GM19043 (cell line): ENCODE data around the gene CYSRT1.

ENCODE experiments used
- ATAC-seq: cut with Tn5 transposase; IDR thresholded peaks from one replicate; pipeline ENCODE4 v1.9.1; 2021; ENCODE audit warnings: low read depth; ENCODE audit not compliant: unreplicated experiment

The CYSRT1 gene, protein sequence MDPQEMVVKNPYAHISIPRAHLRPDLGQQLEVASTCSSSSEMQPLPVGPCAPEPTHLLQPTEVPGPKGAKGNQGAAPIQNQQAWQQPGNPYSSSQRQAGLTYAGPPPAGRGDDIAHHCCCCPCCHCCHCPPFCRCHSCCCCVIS

GRCh38 chr9:137224830-137225694, at the start of gene CYSRT1:
TSS of gene CYSRT1 (plus strand) at chr9:137225174. CDS start at chr9:137225622, 448 bp downstream.
- ATAC-seq = no peak

DNA sequence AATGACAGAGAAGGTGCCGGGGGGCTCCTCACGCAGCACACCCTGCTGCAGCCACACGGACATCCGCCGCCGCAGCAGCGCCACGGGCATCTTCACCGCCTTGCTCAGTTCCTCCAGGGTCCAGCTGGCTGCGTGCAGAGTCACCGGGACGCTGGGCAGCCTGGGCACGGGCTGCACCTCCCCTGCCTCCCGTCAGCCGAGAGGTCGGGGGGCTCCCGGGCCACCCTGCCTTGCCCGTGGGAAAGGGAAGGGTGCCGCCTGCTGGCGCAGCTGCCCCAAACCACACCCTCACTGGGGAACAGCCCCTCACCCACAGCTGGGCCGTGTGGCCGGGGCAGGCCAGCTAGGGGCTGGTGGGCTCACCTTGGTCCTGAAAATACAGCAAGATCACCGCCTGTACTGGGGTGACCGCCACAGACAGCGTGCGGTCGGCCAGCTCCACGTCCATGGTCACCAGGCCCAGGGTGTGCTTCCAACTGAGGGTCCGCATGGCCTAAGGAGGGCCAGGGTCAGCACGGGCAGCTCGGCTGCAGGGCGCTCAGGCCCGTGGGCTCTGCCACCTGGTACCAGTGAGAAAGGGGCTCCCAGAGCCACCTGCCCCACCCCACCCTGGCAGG, 49.5 kb upstream of the CYSRT1 start:
- no peak for ATAC-seq

GRCh38 chr9:137176302-137177182, 48.4 kb upstream of the CYSRT1 start:
- ATAC-seq = no peak

DNA sequence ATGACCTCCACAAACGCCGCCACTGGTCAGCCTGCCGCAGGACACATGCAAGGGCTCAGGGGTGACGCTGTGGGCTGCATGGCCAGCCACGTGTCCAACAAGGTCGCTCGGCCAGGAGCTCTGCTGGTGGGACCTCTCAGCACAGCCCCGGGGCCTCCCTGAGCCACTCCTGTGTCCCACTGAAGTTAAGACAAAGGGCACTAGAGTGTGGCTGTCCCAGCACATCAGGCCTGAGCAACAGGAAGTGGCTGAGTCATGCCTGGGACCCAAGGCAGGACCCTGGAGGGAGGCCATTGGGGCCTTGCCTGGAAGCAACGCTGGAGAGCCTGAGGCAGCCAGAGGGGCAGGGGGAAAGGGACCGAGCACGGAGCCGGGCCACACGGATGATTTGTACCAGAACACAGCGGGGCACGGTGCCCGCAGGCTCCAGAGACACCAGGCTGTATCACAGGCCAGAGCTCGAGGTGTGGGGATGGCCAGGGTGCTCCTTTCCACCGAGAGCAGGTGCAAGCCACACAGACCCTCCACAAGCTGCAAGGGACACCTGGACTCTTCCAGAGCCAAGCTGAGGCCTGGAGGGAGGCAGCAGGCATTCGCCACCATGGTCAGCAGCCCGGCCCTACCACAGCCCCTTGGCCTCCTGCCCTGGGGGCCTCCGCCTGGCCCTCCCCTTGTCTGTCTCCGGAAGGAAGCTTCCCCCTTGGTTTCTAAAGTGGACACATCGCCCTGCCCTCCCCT, 46.6 kb upstream of the CYSRT1 start:
- no peak for ATAC-seq

GRCh38 chr9:137178939-137179630, 45.9 kb upstream of the CYSRT1 start:
- ATAC-seq = no peak

GRCh38 chr9:137179761-137180160, 45.2 kb upstream of the CYSRT1 start:
- ATAC-seq = no peak

- no peak for ATAC-seq
These were observed 44.5 kb upstream of the CYSRT1 start for GRCh38 chr9:137180491-137180890.

DNA sequence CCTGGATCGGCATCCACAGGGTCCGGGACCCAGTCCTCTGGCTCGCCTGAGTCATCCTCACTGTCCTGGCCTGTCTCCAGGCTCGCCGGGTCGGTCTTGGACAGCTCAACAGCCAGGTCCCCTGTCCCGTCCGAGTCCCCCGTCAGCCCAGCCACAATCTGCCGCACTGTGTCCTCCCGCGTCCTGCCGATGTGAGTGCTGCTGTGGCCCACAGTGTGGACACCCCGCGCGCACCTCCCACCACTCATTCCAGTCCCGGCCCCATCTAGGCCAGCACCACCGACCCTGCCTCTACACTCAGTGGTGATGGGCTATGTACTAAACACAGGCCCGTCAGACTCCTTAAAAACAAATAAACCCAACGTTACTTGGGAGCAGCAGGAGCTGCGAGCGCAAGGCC, 43.3 kb upstream of the CYSRT1 start:
- no peak for ATAC-seq

- no peak for ATAC-seq
These were observed 42.1 kb upstream of the CYSRT1 start for GRCh38 chr9:137182836-137183235.

GRCh38 chr9:137183980-137184595, 40.9 kb upstream of the CYSRT1 start:
- ATAC-seq = no peak

DNA sequence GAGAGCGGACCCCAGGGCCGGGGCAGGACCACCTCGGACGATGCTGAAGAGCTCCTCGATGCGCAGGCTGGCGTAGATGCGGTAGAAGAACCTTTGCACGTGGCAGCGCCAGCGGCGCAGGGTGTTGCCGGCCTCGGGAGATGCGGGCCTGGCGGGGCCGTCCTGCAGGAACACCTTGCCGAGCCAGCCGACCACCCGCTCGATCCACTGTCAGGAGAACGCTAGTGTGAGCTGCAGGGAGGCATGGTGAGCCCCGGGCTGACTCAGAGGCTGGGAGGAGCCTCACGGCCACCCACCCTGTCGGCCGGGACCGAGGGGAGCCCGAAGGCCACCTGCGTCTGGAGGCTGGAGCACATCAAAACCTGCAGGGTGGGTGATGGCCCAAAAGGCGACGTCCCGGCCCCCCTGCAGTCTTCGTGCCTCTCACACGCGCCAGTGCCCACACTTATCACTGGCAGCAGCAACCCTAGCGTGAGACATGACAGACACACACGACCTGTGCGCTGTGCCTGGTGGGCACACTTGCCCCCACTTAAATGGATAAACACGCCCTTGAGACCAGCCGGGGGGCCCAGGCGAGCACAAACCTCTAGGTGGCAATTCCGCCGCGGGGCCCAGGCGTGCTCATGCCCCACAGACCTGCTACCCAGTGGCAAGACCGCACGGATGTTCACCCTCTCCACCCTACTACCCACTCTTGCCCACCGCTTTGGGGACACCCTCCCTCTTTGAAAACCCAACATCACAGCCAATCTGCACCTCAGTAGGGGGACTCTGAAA, 39.9 kb upstream of the CYSRT1 start:
- no peak for ATAC-seq

DNA sequence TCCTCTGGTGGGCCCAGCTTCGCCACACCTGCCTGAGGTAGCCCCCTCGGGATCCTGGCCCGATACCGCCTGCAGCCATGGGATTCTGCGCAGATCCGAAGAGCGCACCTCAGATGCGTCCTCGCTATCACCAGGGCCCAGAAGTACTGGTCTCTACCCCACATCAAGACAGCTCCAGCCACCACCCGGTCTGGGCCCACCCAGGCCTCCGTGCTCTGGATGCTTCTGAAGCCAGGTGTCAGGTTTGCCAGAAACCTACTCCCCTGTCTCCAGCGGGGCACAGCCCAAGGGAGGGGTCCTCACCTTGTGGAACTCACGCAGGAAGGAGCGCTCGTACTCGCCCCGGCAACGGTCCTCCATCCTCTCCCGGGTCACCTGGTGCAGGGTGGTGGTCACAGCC, 39.1 kb upstream of the CYSRT1 start:
- no peak for ATAC-seq

DNA sequence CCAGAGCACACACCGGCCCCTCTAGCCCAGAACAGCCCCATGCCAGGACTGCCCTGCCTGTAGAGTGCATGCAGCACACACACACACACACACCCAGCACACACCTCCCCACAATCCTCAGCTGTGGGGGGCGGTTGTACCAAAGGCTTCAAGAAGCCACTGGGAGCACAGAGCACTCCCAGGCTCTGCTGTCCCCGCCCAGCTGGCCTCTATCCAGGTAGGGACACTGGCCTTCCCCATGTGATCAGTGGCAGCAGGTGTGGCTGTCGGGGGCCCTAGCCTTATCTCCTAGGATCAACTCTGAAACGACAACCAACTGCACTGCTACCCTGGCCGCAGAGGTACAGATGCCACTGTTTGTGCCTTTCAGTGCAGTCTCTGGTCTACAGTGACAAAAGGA, 38.6 kb upstream of the CYSRT1 start:
- ATAC-seq = no peak

- no peak for ATAC-seq
These were observed 37.6 kb upstream of the CYSRT1 start for GRCh38 chr9:137187386-137187785.

DNA sequence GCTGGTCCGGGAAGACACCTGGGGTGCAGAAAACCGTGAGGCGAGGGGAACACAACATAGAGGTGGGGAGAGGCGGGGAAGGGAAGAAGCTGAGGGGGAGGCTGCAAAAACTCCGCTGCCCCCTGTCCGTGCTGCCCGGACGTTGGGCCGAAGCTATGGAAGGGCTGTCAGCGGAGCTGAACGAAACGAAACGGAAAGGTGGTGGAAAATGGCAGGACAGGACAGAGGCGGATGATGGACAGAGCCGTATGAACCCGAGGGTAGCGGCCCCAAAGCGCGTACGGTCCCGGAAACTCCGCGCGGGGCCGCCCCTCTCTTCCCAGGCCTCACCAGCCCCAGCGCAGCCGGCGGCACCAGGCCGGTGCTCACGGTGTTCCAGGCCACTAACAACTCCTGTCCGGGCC, 36.9 kb upstream of the CYSRT1 start:
- ATAC-seq = no peak

DNA sequence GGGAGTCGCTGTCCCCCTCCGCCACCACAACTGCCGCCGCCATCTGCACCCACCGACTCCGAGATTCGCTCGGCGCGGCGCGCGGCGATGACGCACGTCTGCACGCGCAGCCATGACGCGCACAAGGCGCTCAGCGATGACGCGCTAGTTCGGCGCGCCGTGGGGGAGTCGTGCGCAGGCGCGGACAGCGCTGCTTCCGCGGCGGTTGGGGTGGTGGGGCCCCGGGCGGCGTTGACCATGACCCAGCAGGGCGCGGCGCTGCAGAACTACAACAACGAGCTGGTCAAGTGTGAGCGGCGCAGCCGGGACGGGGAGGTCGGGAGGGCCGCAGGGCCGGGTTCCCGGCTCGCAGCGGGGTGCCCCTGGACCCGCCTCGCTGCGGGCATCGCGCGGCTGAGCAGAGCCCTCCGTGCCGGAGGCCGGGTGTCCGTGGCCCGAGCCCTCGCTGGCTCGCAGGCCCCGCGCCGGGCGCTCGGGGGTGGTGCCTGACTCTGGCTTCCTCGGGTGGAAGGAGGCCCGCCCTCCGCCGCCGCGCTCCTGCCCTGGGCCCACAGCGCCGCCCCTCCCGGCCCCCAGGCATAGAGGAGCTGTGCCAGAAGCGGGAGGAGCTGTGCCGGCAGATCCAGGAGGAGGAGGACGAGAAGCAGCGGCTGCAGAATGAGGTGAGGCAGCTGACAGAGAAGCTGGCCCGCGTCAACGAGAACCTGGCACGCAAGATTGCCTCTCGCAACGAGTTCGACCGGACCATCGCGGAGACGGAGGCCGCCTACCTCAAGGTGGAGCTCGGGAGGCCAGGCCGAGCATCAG, 36.3 kb upstream of the CYSRT1 start, which contains the start of the genes ANAPC2 and SSNA1:
TSS of gene ANAPC2 (minus strand) at position 71 of the 807 bp plus-strand sequence. CDS start at position 43, 28 bp downstream.
TSS of gene SSNA1 (plus strand) at position 187 of the 807 bp plus-strand sequence. CDS start at position 238, 51 bp downstream.
- peak; percentile 74 for ATAC-seq
